ENCODE data around the gene CDH16. TPM values are rescaled to one million over a fixed set of nuclear protein-coding genes. Genes with fewer than 3 reads are reported as not detected.
"Not testable (repeated sequence)": the region's sequence is repeated elsewhere in the genome, so short reads cannot be mapped to it uniquely, and the experiment has no call there.

Gene CDH16
- total RNA-seq, 1 experiment from 2014 or later, result not detected

DNA sequence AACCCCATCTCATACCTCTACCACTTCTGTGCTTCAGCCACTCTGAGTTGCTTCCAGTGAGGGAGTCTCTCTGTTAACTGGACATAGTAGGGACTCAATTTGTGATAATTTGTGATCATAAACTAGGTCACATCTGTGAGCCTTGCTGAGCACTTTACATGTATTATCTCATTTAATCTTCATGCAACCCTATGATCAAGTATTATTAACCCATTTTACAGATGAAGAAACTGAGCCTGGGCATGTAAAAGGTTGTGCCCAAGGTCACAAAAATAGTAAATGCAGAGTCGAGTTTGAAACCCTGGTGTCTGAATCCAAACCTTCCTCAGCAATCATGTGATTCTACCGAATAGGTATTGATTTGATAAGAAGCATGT lies 19.8 kb downstream of the CDH16 start:
- ChIA-PET CTCF (no interaction called here), POLR2A (ENCODE audit: low non-redundant PET) (no interaction called here)
- TF ChIP-seq, protein P1, sequence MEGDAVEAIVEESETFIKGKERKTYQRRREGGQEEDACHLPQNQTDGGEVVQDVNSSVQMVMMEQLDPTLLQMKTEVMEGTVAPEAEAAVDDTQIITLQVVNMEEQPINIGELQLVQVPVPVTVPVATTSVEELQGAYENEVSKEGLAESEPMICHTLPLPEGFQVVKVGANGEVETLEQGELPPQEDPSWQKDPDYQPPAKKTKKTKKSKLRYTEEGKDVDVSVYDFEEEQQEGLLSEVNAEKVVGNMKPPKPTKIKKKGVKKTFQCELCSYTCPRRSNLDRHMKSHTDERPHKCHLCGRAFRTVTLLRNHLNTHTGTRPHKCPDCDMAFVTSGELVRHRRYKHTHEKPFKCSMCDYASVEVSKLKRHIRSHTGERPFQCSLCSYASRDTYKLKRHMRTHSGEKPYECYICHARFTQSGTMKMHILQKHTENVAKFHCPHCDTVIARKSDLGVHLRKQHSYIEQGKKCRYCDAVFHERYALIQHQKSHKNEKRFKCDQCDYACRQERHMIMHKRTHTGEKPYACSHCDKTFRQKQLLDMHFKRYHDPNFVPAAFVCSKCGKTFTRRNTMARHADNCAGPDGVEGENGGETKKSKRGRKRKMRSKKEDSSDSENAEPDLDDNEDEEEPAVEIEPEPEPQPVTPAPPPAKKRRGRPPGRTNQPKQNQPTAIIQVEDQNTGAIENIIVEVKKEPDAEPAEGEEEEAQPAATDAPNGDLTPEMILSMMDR (conservative IDR thresholded peaks at IDR 0.05; ENCODE audit: low read depth, low read length), result no peak
- TF ChIP-seq EZH2 (IDR thresholded peaks at IDR 0.05; ENCODE audit: borderline replicate concordance, low read depth, low read length, poor library complexity, severe bottlenecking), result no peak
- intact Hi-C loops (cut with micrococcal nuclease; ENCODE audit: unreplicated experiment), result loop anchor here (5.0 to 10.0 kb wide), 2 partner anchors 48 to 256 kb away; partner anchors contain the start of genes B3GNT9, FBXL8 and TRADD
- Histone ChIP-seq H3K27me3 (replicated peaks; ENCODE audit: insufficient read depth, low read depth, low read length, poor library complexity) (no peaks in the 10 kb centered on the region), H3K27ac (ENCODE audit: low read depth, low read length, poor library complexity, severe bottlenecking) (no peak overlapping the region), H3K9me3 (ENCODE audit: low read depth, low read length, poor library complexity, severe bottlenecking) (no peaks in the 10 kb centered on the region), H3K36me3 (ENCODE audit: insufficient read depth, low read length, poor library complexity, severe bottlenecking) (no peaks in the 10 kb centered on the region), H3K4me1 (ENCODE audit: insufficient read depth, low read length, poor library complexity, severe bottlenecking) (peaks cover 10% of the 10 kb centered on the region), H3K4me3 (ENCODE audit: low read depth, low read length, poor library complexity, severe bottlenecking) (no peak overlapping the region)
- BruUV-seq (replicated peaks), result no TSS peak
- DNase-seq (ENCODE audit: low spot score), result no peak

DNA sequence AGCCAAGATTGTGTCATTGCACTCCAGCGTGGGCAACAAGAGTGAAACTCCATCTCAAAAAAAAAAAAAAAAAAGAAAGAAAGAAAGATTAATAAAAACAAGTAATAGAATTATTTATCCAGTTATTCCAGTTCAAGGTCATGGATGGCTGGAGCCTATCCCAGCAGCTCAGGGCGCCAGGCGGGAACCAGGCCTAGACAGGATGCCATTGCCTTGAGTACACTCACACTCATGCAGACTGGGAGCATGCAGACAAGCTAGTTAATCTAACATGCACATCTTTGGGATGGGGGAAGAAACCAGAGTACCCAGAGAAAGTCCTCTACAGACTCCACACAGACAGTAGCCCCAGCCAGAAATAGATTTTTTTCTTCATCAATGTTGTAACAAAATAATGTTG lies 20.5 kb downstream of the CDH16 start:
- intact Hi-C loops (cut with micrococcal nuclease; ENCODE audit: unreplicated experiment), result loop anchor here (5.0 to 10.0 kb wide), 2 partner anchors 49 to 257 kb away; partner anchors contain the start of genes B3GNT9, FBXL8 and TRADD
- POLR2A ChIA-PET (ENCODE audit: low non-redundant PET), result no interaction called here
- H3K4me3 ChIP-seq (ENCODE audit: low read depth, low read length, poor library complexity, severe bottlenecking), result no peak overlapping the region
- H3K4me1 ChIP-seq (ENCODE audit: insufficient read depth, low read length, poor library complexity, severe bottlenecking), result peaks cover 10% of the 10 kb centered on the region
- CTCF ChIA-PET, result no interaction called here
- no peaks in the 10 kb centered on the region for H3K27me3 ChIP-seq (replicated peaks; ENCODE audit: insufficient read depth, low read depth, low read length, poor library complexity)
- H3K36me3 ChIP-seq (ENCODE audit: insufficient read depth, low read length, poor library complexity, severe bottlenecking), result no peaks in the 10 kb centered on the region
- no peaks in the 10 kb centered on the region for H3K9me3 ChIP-seq (ENCODE audit: low read depth, low read length, poor library complexity, severe bottlenecking)
- BruUV-seq (replicated peaks), result no TSS peak
- DNase-seq (ENCODE audit: low spot score), result no peak
- TF ChIP-seq, protein P1 (conservative IDR thresholded peaks at IDR 0.05; ENCODE audit: low read depth, low read length), result no peak
- TF ChIP-seq EZH2 (IDR thresholded peaks at IDR 0.05; ENCODE audit: borderline replicate concordance, low read depth, low read length, poor library complexity, severe bottlenecking), result no peak
- no peak overlapping the region for H3K27ac ChIP-seq (ENCODE audit: low read depth, low read length, poor library complexity, severe bottlenecking)

DNA sequence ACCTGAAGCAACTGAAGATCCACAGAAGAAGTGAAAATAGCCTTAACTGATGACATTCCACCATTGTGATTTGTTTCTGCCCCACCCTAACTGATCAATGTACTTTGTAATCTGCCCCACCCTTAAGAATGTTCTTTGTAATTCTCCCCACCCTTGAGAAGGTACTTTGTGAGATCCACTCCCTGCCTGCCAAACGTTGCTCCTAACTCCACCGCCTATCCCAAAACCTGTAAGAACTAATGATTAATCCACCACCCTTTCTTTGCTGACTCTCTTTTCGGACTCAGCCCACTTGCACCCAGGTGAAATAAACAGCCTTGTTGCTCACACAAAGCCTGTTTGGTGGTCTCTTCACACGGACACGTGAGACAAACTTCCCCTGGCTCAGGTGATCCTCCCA lies 22.0 kb downstream of the CDH16 start:
- CTCF ChIA-PET; BruUV-seq (replicated peaks); POLR2A ChIA-PET (ENCODE audit: low non-redundant PET); H3K27me3 ChIP-seq (replicated peaks; ENCODE audit: insufficient read depth, low read depth, low read length, poor library complexity); H3K36me3 ChIP-seq (ENCODE audit: insufficient read depth, low read length, poor library complexity, severe bottlenecking); H3K27ac ChIP-seq (ENCODE audit: low read depth, low read length, poor library complexity, severe bottlenecking); H3K4me1 ChIP-seq (ENCODE audit: insufficient read depth, low read length, poor library complexity, severe bottlenecking); H3K4me3 ChIP-seq (ENCODE audit: low read depth, low read length, poor library complexity, severe bottlenecking); DNase-seq (ENCODE audit: low spot score); H3K9me3 ChIP-seq (ENCODE audit: low read depth, low read length, poor library complexity, severe bottlenecking): not testable (repeated sequence)
- intact Hi-C loops (cut with micrococcal nuclease; ENCODE audit: unreplicated experiment), result loop anchor here (5.0 to 10.0 kb wide), 2 partner anchors 51 to 258 kb away; partner anchors contain the start of genes B3GNT9, FBXL8 and TRADD

DNA sequence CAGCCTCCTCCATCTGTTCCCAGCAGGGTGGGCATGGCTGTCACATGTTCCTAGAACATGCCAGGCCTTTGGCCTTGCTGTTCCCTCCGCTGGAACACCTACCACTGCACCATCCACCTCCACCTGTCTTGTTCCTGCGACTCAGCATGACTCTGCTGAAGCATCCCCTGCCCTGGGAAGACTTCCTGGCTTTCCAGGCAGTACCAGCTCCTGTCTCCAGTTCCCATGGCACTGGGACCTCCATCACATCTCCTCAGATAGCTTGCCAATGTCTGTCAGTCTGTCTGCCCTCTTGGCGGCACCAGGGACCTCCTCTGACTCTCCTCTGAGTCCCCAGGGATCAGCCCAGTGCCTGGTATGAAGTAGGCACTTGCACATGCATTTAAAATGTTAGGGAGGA lies 22.7 kb downstream of the CDH16 start:
- no peaks in the 10 kb centered on the region for H3K9me3 ChIP-seq (ENCODE audit: low read depth, low read length, poor library complexity, severe bottlenecking)
- TF ChIP-seq, protein P1 (conservative IDR thresholded peaks at IDR 0.05; ENCODE audit: low read depth, low read length), result no peak
- no peak for TF ChIP-seq EZH2 (IDR thresholded peaks at IDR 0.05; ENCODE audit: borderline replicate concordance, low read depth, low read length, poor library complexity, severe bottlenecking)
- ChIA-PET POLR2A (ENCODE audit: low non-redundant PET) (no interaction called here), CTCF (interaction anchor here (0.9 to 1.6 kb wide), 2 partner anchors 33 to 259 kb away, joined by 4 to 11 read pairs; no protein-coding TSS in a partner anchor)
- no peak overlapping the region for H3K4me3 ChIP-seq (ENCODE audit: low read depth, low read length, poor library complexity, severe bottlenecking)
- no peak for DNase-seq (ENCODE audit: low spot score)
- H3K36me3 ChIP-seq (ENCODE audit: insufficient read depth, low read length, poor library complexity, severe bottlenecking), result no peaks in the 10 kb centered on the region
- intact Hi-C loops (cut with micrococcal nuclease; ENCODE audit: unreplicated experiment), result loop anchor here (1.0 to 10.0 kb wide), 3 partner anchors 32 to 259 kb away; partner anchors contain the start of genes B3GNT9, FBXL8 and TRADD
- H3K27ac ChIP-seq (ENCODE audit: low read depth, low read length, poor library complexity, severe bottlenecking), result no peak overlapping the region
- BruUV-seq (replicated peaks), result no TSS peak
- H3K4me1 ChIP-seq (ENCODE audit: insufficient read depth, low read length, poor library complexity, severe bottlenecking), result peaks cover 10% of the 10 kb centered on the region
- H3K27me3 ChIP-seq (replicated peaks; ENCODE audit: insufficient read depth, low read depth, low read length, poor library complexity), result no peaks in the 10 kb centered on the region

Measured in A673 (cell line).